Rectal smooth muscle tissue (tissue), 1 donor: Measurements from ENCODE around the gene C16orf46.

ENCODE experiments used
- H3K27ac ChIP-seq: one replicate; pipeline ENCODE4 v1.7.0; 2013; ENCODE audit warnings: low read depth, low read length, inconsistent platforms
- H3K27me3 ChIP-seq: one replicate; pipeline ENCODE4 v1.7.0; 2013; ENCODE audit warnings: low read length; ENCODE audit not compliant: control insufficient read depth, insufficient read depth
- H3K36me3 ChIP-seq: one replicate; pipeline ENCODE4 v1.7.0; 2013; ENCODE audit warnings: low read length; ENCODE audit not compliant: control insufficient read depth, insufficient read depth
- H3K4me1 ChIP-seq: one replicate; pipeline ENCODE4 v1.7.0; 2013; ENCODE audit warnings: low read length; ENCODE audit not compliant: control insufficient read depth, insufficient read depth
- H3K4me3 ChIP-seq: one replicate; pipeline ENCODE4 v1.7.0; 2013; ENCODE audit warnings: low read length
- H3K9ac ChIP-seq: one replicate; pipeline ENCODE4 v1.7.0; 2013; ENCODE audit warnings: low read length

Gene C16orf46

DNA sequence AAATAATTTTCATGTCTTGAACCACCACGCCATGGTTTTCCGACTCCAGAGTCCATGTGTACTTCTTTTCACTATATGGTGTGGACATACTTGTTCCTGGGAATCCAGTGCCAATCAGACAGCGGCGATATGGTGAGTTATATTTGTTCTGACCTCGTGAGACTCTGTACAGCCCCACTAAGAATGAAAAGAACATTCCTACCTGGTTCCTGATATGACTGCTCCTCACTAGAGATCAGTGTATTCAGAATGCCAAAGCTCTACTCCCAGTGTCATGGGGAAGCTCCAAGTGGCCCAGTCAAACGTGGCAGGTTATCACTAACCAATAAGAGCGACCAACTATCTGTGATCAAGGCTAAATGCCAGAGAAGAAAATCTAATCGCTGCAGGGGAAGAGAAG lies 6.1 kb downstream of the C16orf46 start:
- H3K4me1 ChIP-seq = no peaks in the 10 kb centered on the region
- no peaks in the 10 kb centered on the region for H3K27me3 ChIP-seq
- no peak overlapping the region for H3K9ac ChIP-seq
- H3K4me3 ChIP-seq = no peak overlapping the region
- H3K36me3 ChIP-seq = no peaks in the 10 kb centered on the region
- H3K27ac ChIP-seq = no peak overlapping the region

GRCh38 chr16:81069063-81069462 lies 8.0 kb downstream of the C16orf46 start:
- H3K4me3 ChIP-seq = no peak overlapping the region

DNA sequence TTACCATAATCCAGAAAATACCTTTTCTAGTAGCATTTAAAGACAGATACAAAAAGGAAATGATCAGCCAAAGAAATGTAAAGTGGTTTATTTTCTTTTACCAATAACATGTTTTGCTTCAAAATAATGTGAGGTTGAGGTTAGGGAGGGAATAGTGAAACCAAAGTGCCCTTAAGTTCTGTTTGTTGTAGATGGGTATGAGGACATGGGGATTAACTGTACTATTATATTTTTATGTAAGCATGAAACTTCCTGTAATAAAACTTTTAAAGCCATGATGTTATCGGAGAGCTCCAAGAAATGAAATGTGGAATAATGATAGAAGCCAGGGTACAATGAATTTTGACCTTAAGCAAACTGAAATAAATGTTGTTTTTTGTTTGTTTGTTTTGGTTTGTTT lies 9.9 kb downstream of the C16orf46 start:
- Histone ChIP-seq H3K36me3 (no peaks in the 10 kb centered on the region), H3K27ac (no peak overlapping the region), H3K4me1 (no peaks in the 10 kb centered on the region), H3K4me3 (no peak overlapping the region), H3K27me3 (no peaks in the 10 kb centered on the region), H3K9ac (no peak overlapping the region)

More at GRCh38 chr16:81069063-81069462, 8.0 kb downstream of the C16orf46 start:
- Histone ChIP-seq H3K27ac (no peak overlapping the region), H3K27me3 (no peaks in the 10 kb centered on the region), H3K36me3 (no peaks in the 10 kb centered on the region), H3K4me1 (no peaks in the 10 kb centered on the region), H3K9ac (no peak overlapping the region)

DNA sequence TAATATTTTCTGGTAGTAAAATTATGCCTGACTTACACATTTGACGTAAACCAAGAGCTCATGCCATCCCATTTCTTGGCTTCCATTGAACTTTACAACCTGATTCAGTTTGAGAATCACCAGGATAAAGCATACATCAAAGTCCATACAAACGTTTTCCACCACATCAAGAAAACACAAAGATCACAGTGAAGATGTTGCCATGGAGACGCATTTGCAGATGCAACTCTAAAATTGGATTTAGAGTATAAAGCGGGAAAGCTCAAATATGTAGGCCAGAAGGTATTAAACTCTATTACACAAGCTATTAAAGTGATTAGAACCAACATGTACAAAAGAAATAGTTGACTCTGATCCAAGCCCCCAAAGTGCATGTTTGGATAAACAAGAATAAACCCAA lies 10.4 kb downstream of the C16orf46 start:
- no peak overlapping the region for H3K27ac ChIP-seq
- no peak overlapping the region for H3K9ac ChIP-seq
- no peaks in the 10 kb centered on the region for H3K4me1 ChIP-seq
- no peaks in the 10 kb centered on the region for H3K27me3 ChIP-seq
- H3K4me3 ChIP-seq = no peak overlapping the region
- H3K36me3 ChIP-seq = no peaks in the 10 kb centered on the region

GRCh38 chr16:81061871-81062608 lies 15.0 kb downstream of the C16orf46 start:
- H3K9ac ChIP-seq = no peak overlapping the region
- H3K4me3 ChIP-seq = no peak overlapping the region
- no peak overlapping the region for H3K27ac ChIP-seq
- H3K27me3 ChIP-seq = no peaks in the 10 kb centered on the region
- no peaks in the 10 kb centered on the region for H3K36me3 ChIP-seq
- no peaks in the 10 kb centered on the region for H3K4me1 ChIP-seq

GRCh38 chr16:81061307-81061640 lies 15.8 kb downstream of the C16orf46 start:
- Histone ChIP-seq H3K9ac (no peak overlapping the region), H3K27ac (no peak overlapping the region), H3K4me1 (no peaks in the 10 kb centered on the region), H3K4me3 (no peak overlapping the region), H3K36me3 (no peaks in the 10 kb centered on the region), H3K27me3 (no peaks in the 10 kb centered on the region)

DNA sequence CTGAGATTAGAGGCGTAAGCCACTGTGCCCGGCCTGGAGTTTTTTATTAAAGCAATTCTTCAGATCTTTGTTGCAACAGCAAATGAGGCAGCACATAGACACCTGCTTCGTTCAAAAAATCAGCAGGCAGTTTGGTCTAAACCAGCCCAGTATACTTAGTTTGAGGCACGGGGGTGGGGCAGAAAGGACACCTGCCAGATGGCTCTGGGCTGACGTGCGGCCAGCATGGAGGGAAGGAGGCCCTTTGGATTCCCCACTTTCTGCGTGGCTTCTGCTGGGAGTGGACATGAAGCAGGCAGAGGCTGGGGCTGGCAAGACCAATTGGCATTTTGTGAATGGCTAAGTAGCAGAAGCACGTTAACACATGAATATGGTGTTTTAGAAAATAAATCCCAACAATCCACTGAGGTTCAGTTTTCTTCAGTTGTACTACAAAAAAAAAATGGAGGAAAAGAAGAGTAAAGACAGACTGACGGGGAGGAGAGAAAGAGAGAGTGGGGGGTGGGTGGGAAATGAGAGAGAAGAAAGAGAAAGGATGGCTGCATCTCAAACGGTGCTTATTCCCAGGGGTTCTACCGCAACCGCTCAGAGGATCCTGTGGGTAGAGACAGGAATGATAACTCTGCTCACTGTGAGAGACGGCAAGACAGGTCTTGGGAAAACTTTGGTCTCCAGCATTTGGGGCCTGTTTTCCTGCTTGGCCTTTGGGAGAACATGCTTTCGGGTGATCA lies 16.3 kb downstream of the C16orf46 start:
- Histone ChIP-seq H3K36me3 (no peaks in the 10 kb centered on the region), H3K4me3 (no peak overlapping the region), H3K9ac (no peak overlapping the region), H3K27me3 (no peaks in the 10 kb centered on the region), H3K27ac (no peak overlapping the region), H3K4me1 (no peaks in the 10 kb centered on the region)

- Histone ChIP-seq H3K27ac (no peak overlapping the region), H3K9ac (no peak overlapping the region), H3K27me3 (no peaks in the 10 kb centered on the region), H3K4me1 (no peaks in the 10 kb centered on the region), H3K36me3 (no peaks in the 10 kb centered on the region), H3K4me3 (no peak overlapping the region)
These were observed 23.3 kb downstream of the C16orf46 start for GRCh38 chr16:81053761-81054160.

- H3K4me1 ChIP-seq = no peaks in the 10 kb centered on the region
- H3K9ac ChIP-seq = no peak overlapping the region
- no peaks in the 10 kb centered on the region for H3K27me3 ChIP-seq
- H3K4me3 ChIP-seq = no peak overlapping the region
- H3K36me3 ChIP-seq = peaks cover 13% of the 10 kb centered on the region
- no peak overlapping the region for H3K27ac ChIP-seq
These were observed 34.2 kb downstream of the C16orf46 start for GRCh38 chr16:81042821-81043220.

DNA sequence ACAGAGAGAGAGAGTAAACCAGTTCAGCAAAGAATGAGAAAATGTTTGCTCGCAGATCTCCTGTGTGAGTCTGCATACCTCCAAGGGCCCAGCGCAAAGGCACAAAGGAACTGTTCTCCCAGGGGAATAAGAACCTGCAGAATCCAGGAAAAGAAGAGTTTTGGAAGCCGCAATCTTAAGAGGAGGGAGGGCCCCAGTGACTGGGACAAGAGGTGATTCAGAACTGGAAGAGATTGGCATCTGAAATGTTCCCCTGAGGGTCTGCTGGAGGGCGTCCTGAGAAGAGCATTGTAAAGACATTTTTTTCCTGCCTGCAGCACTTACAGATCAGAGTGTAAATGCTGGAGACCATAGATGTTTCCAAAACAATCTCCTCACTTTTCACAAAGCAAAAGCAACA lies 35.3 kb downstream of the C16orf46 start:
- no peaks in the 10 kb centered on the region for H3K27me3 ChIP-seq
- no peak overlapping the region for H3K9ac ChIP-seq
- no peak overlapping the region for H3K27ac ChIP-seq
- H3K36me3 ChIP-seq = peaks cover 13% of the 10 kb centered on the region
- no peak overlapping the region for H3K4me3 ChIP-seq
- H3K4me1 ChIP-seq = peaks cover 6% of the 10 kb centered on the region

DNA sequence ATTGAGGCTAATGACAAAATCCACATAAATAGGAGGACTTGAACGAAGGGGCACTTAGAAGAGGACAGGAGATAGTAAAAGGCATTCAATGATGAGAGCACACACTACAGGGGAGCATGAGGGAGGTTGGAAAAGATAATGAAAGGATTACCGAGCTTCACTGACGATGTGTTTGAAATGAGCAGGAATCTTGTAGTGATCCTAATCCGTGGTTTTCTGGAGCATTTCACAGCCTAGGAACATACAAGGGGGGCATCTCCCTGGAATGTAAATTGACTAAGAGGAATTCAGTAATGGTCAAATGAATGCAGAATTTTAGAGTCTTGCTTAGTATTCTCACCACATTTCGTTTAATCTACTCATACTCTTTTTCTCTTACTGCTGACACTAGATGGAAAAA lies 36.2 kb downstream of the C16orf46 start:
- H3K36me3 ChIP-seq = peaks cover 13% of the 10 kb centered on the region
- H3K27me3 ChIP-seq = no peaks in the 10 kb centered on the region
- H3K4me1 ChIP-seq = peaks cover 10% of the 10 kb centered on the region
- H3K9ac ChIP-seq = no peak overlapping the region
- H3K4me3 ChIP-seq = no peak overlapping the region
- H3K27ac ChIP-seq = no peak overlapping the region

- Histone ChIP-seq H3K36me3 (peaks cover 13% of the 10 kb centered on the region), H3K4me3 (no peak overlapping the region), H3K27me3 (no peaks in the 10 kb centered on the region), H3K9ac (no peak overlapping the region), H3K27ac (no peak overlapping the region), H3K4me1 (peaks cover 10% of the 10 kb centered on the region)
These were observed 36.9 kb downstream of the C16orf46 start for GRCh38 chr16:81040131-81040530.
